T47D (cell line): ENCODE data around the gene SLC8A1.

ENCODE experiments used
- DNase-seq, 2 experiments: peaks; one replicate each; pipeline versions ENCODE4 v3.0.0 to v3.0.0-alpha.2; 2011 to 2012; ENCODE audit warnings: low read depth in 1 of 2, low spot score in 1 of 2
- JUND ChIP-seq: IDR thresholded peaks from 2 replicates; pipeline ENCODE4 v1.6.1; 2012; ENCODE audit warnings: low read depth
- in situ Hi-C: cut with HindIII; loops from 2 replicates; pipeline ENCODE4 v1.10.0; 2016; ENCODE audit warnings: low sequenced_read_pairs, low pct_unique_long_range_greater_than_20kb

Gene SLC8A1

GRCh38 chr2:40454321-40454720, 2.4 kb upstream of the SLC8A1 start:
- no peak for DNase-seq
- TF ChIP-seq JUND = no peak
- in situ Hi-C loops = no loop called here

- in situ Hi-C loops = no loop called here
- DNase-seq = no peak
- TF ChIP-seq JUND = no peak
Measured at GRCh38 chr2:40452786-40453185, 896 bp upstream of the SLC8A1 start.

GRCh38 chr2:40450796-40451430, 977 bp downstream of the SLC8A1 start:
- DNase-seq = no peak
- TF ChIP-seq JUND = no peak
- in situ Hi-C loops = no loop called here

- no peak for DNase-seq
- in situ Hi-C loops = no loop called here
- TF ChIP-seq JUND = no peak
Measured at GRCh38 chr2:40450066-40450795, 1.7 kb downstream of the SLC8A1 start.

GRCh38 chr2:40448476-40449079, 3.3 kb downstream of the SLC8A1 start:
- no peak for TF ChIP-seq JUND
- DNase-seq = peak in 1 of 2 experiments; percentile 40
- in situ Hi-C loops = no loop called here

GRCh38 chr2:40445467-40445866, 6.4 kb downstream of the SLC8A1 start:
- no peak for TF ChIP-seq JUND
- DNase-seq = no peak
- in situ Hi-C loops = no loop called here

- in situ Hi-C loops = no loop called here
- DNase-seq = no peak
Measured at GRCh38 chr2:40440835-40441234, 11.1 kb downstream of the SLC8A1 start.

GRCh38 chr2:40439473-40439872, 12.4 kb downstream of the SLC8A1 start:
- no peak for TF ChIP-seq JUND
- in situ Hi-C loops = no loop called here

More at GRCh38 chr2:40440835-40441234, 11.1 kb downstream of the SLC8A1 start:
- TF ChIP-seq JUND = no peak

GRCh38 chr2:40436093-40436475, 15.8 kb downstream of the SLC8A1 start:
- no peak for DNase-seq
- TF ChIP-seq JUND = no peak
- in situ Hi-C loops = no loop called here

More at GRCh38 chr2:40439473-40439872, 12.4 kb downstream of the SLC8A1 start:
- no peak for DNase-seq

- DNase-seq = no peak
- in situ Hi-C loops = no loop called here
Measured at GRCh38 chr2:40435426-40436092, 16.3 kb downstream of the SLC8A1 start.

GRCh38 chr2:40434731-40435271, 17.1 kb downstream of the SLC8A1 start:
- DNase-seq = no peak
- in situ Hi-C loops = no loop called here
- no peak for TF ChIP-seq JUND

More at GRCh38 chr2:40435426-40436092, 16.3 kb downstream of the SLC8A1 start:
- no peak for TF ChIP-seq JUND

- TF ChIP-seq JUND = no peak
- in situ Hi-C loops = no loop called here
Measured at GRCh38 chr2:40433736-40434135, 18.2 kb downstream of the SLC8A1 start.

More at GRCh38 chr2:40433736-40434135, 18.2 kb downstream of the SLC8A1 start:
- no peak for DNase-seq
